NCI-H460 (cell line): ENCODE results near the gene PQBP1. TPM values are rescaled to one million over a fixed set of nuclear protein-coding genes. Genes with fewer than 3 reads are reported as not detected.

Source experiments
- DNase-seq: peaks from one replicate; pipeline ENCODE4 v3.0.0-alpha.2; 2016; ENCODE audit warnings: low read depth; ENCODE audit errors: extremely low read depth
- total RNA-seq: library from RNA; depleted of rRNA; stranded (reverse); fragments of >200 nt; shearing (Covaris generic); gene quantifications from 2 replicates; pipeline ENCODE4 v1.2.3, GENCODE V29; 2014

PQBP1 gene
- total RNA-seq, 1 experiment from 2014 or later, result 105 TPM

GRCh38 chrX:48899078-48899410 is 1.3 kb downstream of the PQBP1 start:
- no peak for DNase-seq

GRCh38 chrX:48901069-48901468 is 3.3 kb downstream of the PQBP1 start:
- no peak for DNase-seq

GRCh38 chrX:48902135-48902534 is 4.4 kb downstream of the PQBP1 start:
- DNase-seq, result no peak

- DNase-seq, result no peak
Observed at GRCh38 chrX:48902776-48903175, 5.0 kb downstream of the PQBP1 start.

- DNase-seq, result no peak
Observed at GRCh38 chrX:48903290-48903689, 5.6 kb downstream of the PQBP1 start.

- DNase-seq, result no peak
Observed at GRCh38 chrX:48904180-48904579, 6.5 kb downstream of the PQBP1 start.

- DNase-seq, result no peak
Observed at GRCh38 chrX:48904626-48905025, 6.9 kb downstream of the PQBP1 start.

- no peak for DNase-seq
Observed at GRCh38 chrX:48905090-48905790, 7.5 kb downstream of the PQBP1 start.

- DNase-seq, result no peak
Observed at GRCh38 chrX:48908600-48908999, 10.9 kb downstream of the PQBP1 start.

- no peak for DNase-seq
Observed at GRCh38 chrX:48909703-48910294, 12.1 kb downstream of the PQBP1 start.

- DNase-seq, result no peak
Observed at GRCh38 chrX:48910926-48911411, 13.2 kb downstream of the PQBP1 start.

GRCh38 chrX:48911412-48912182 is 13.9 kb downstream of the PQBP1 start, which contains the start of gene SLC35A2:
Gene SLC35A2 (minus strand): TSS chrX:48911646. CDS start chrX:48911636, 10 bp downstream.
- peak; percentile 62 for DNase-seq

- no peak for DNase-seq
Observed at GRCh38 chrX:48913605-48914366, 16.1 kb downstream of the PQBP1 start.

- no peak for DNase-seq
Observed at GRCh38 chrX:48914593-48915493, 17.1 kb downstream of the PQBP1 start.

GRCh38 chrX:48917139-48918001 is 19.6 kb downstream of the PQBP1 start:
- DNase-seq, result peak; percentile 92

- DNase-seq, result no peak
Observed at GRCh38 chrX:48918301-48918642, 20.5 kb downstream of the PQBP1 start.

- DNase-seq, result peak; percentile 92
Observed at GRCh38 chrX:48918643-48919340, 21.1 kb downstream of the PQBP1 start, which contains the start of gene PIM2. Gene PIM2 (minus strand): TSS chrX:48919024. CDS start chrX:48918834, 190 bp downstream.

- DNase-seq, result no peak
Observed at GRCh38 chrX:48919360-48919841, 21.7 kb downstream of the PQBP1 start.
